Peyer's patch (tissue), 4 donors: ENCODE data around the gene UNC5A.

Experiments
- POLR2A ChIP-seq, 2 donors: fragments of 450-650 bp; IDR thresholded peaks; one replicate each; pipeline ENCODE4 v1.5.1; 2017; ENCODE audit warnings: antibody characterized with exemption in 2 of 2, mild to moderate bottlenecking in 2 of 2, moderate library complexity in 2 of 2
- TF ChIP-seq, protein P1 (sequence below), 6 experiments: fragments of 450-650 bp in 4 of 6; fragments of 200-600 bp in 2 of 6; sonication (generic) in 1 of 6; IDR thresholded peaks; one replicate each; pipeline ENCODE4 v1.5.1; 2017 to 2019; ENCODE audit warnings: antibody characterized with exemption in 6 of 6, mild to moderate bottlenecking in 3 of 6, moderate library complexity in 1 of 6

DNA sequence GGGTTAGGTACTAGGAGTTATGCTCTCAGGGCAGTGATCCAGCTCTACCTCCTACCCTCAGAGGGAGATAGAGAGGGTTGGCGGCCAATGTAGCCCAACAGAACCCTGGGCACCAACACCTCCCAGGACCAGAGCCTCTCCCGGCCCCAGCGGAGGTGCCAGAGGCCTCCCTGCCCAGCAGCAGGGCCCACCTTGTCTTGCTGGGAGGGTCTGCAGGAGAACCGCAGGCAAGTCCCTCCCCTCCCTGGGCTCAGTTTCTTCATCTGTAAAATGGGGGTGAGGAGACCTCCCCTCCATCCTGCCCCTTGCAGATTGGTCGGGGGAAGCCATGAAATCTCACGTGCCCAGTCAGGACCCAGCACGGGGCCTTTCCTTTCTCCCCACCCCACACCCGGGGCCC is 54.4 kb downstream of the UNC5A start:
- TF ChIP-seq, protein P1, sequence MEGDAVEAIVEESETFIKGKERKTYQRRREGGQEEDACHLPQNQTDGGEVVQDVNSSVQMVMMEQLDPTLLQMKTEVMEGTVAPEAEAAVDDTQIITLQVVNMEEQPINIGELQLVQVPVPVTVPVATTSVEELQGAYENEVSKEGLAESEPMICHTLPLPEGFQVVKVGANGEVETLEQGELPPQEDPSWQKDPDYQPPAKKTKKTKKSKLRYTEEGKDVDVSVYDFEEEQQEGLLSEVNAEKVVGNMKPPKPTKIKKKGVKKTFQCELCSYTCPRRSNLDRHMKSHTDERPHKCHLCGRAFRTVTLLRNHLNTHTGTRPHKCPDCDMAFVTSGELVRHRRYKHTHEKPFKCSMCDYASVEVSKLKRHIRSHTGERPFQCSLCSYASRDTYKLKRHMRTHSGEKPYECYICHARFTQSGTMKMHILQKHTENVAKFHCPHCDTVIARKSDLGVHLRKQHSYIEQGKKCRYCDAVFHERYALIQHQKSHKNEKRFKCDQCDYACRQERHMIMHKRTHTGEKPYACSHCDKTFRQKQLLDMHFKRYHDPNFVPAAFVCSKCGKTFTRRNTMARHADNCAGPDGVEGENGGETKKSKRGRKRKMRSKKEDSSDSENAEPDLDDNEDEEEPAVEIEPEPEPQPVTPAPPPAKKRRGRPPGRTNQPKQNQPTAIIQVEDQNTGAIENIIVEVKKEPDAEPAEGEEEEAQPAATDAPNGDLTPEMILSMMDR (IDR thresholded peaks at IDR 0.05), result no peak
- TF ChIP-seq POLR2A (IDR thresholded peaks at IDR 0.05), result no peak
